GM18951 (cell line): ENCODE data around the gene MTUS2.

Experiments
- POLR2A ChIP-seq: IDR thresholded peaks from 4 replicates; pipeline ENCODE4 v1.6.1; 2011; ENCODE audit warnings: mild to moderate bottlenecking; ENCODE audit not compliant: insufficient read length, insufficient read depth; ENCODE audit errors: extremely low read depth
- in situ Hi-C: fragments of 300-500 bp; cut with MboI; formaldehyde crosslinking; loops from one replicate; pipeline ENCODE4 v1.12.0; 2022; ENCODE audit warnings: low sequenced_read_pairs, mixed read lengths, inconsistent platforms; ENCODE audit not compliant: unreplicated experiment

Gene MTUS2

GRCh38 chr13:29524176-29524575 is 704.0 kb downstream of the MTUS2 start:
- in situ Hi-C loops: loop anchor here (25.0 kb wide), 2 partner anchors 188 to 563 kb away; no protein-coding TSS in a partner anchor
- TF ChIP-seq POLR2A: no peak

- in situ Hi-C loops: loop anchor here (25.0 kb wide), 2 partner anchors 188 to 563 kb away; no protein-coding TSS in a partner anchor
- TF ChIP-seq POLR2A: no peak
Observed at GRCh38 chr13:29524641-29525040, 704.5 kb downstream of the MTUS2 start.

GRCh38 chr13:29525757-29526156 is 705.6 kb downstream of the MTUS2 start:
- in situ Hi-C loops: no loop called here
- no peak for TF ChIP-seq POLR2A

- in situ Hi-C loops: no loop called here
- no peak for TF ChIP-seq POLR2A
Observed at GRCh38 chr13:29526741-29527140, 706.6 kb downstream of the MTUS2 start.

GRCh38 chr13:29527511-29527910 is 707.4 kb downstream of the MTUS2 start:
- TF ChIP-seq POLR2A: no peak
- in situ Hi-C loops: no loop called here

GRCh38 chr13:29527916-29528315 is 707.8 kb downstream of the MTUS2 start:
- TF ChIP-seq POLR2A: no peak
- in situ Hi-C loops: no loop called here

- in situ Hi-C loops: no loop called here
- TF ChIP-seq POLR2A: no peak
Observed at GRCh38 chr13:29529754-29530153, 709.6 kb downstream of the MTUS2 start.

- in situ Hi-C loops: no loop called here
- TF ChIP-seq POLR2A: no peak
Observed at GRCh38 chr13:29530901-29531300, 710.8 kb downstream of the MTUS2 start.

GRCh38 chr13:29532116-29532515 is 712.0 kb downstream of the MTUS2 start:
- in situ Hi-C loops: no loop called here
- TF ChIP-seq POLR2A: no peak

- no peak for TF ChIP-seq POLR2A
- in situ Hi-C loops: no loop called here
Observed at GRCh38 chr13:29532821-29533220, 712.7 kb downstream of the MTUS2 start.

GRCh38 chr13:29534083-29534482 is 713.9 kb downstream of the MTUS2 start:
- in situ Hi-C loops: no loop called here
- no peak for TF ChIP-seq POLR2A

GRCh38 chr13:29535663-29536655 is 715.8 kb downstream of the MTUS2 start:
- in situ Hi-C loops: no loop called here
- TF ChIP-seq POLR2A: no peak

GRCh38 chr13:29536853-29537252 is 716.7 kb downstream of the MTUS2 start:
- in situ Hi-C loops: no loop called here
- TF ChIP-seq POLR2A: no peak
